ENCODE data around the gene DDX11. TPM values are rescaled to one million over a fixed set of nuclear protein-coding genes. Genes with fewer than 3 reads are reported as not detected.
"Not testable (repeated sequence)": the region's sequence is repeated elsewhere in the genome, so short reads cannot be mapped to it uniquely, and the experiment has no call there.

Gene DDX11
- 48.6 and 70.8 TPM in 2 replicates for total RNA-seq (2014; rRNA removed; shearing (Covaris generic); ENCODE audit: low replicate concordance)

- not testable (repeated sequence) for H3K36me3 ChIP-seq, H3K27me3 ChIP-seq, H3K9me3 ChIP-seq
- peak within 1 kb of the TSS; percentile 74 for H3K4me3 ChIP-seq
- peak; percentile 99 for DNase-seq
These were observed at the start of gene DDX11 for GRCh38 chr12:31073527-31074332. DDX11 (plus strand) TSS chr12:31073860; CDS start chr12:31078394, 4,534 bp downstream.

- H3K9me3 ChIP-seq: no peaks in the 10 kb centered on the region
- no peaks in the 10 kb centered on the region for H3K36me3 ChIP-seq
- no peak for DNase-seq
These were observed 47.5 kb upstream of the DDX11 start for GRCh38 chr12:31026202-31026601.

GRCh38 chr12:31027006-31027405, 46.7 kb upstream of the DDX11 start:
- H3K4me3 ChIP-seq, DNase-seq, H3K27me3 ChIP-seq, H3K9me3 ChIP-seq, H3K36me3 ChIP-seq: not testable (repeated sequence)

More at GRCh38 chr12:31026202-31026601, 47.5 kb upstream of the DDX11 start:
- Histone ChIP-seq H3K4me3 (no peak overlapping the region), H3K27me3 (no peaks in the 10 kb centered on the region)

GRCh38 chr12:31029468-31029867, 44.2 kb upstream of the DDX11 start:
- no peaks in the 10 kb centered on the region for H3K27me3 ChIP-seq
- no peak for DNase-seq

GRCh38 chr12:31029916-31030562, 43.6 kb upstream of the DDX11 start:
- Histone ChIP-seq H3K4me3 (no peak overlapping the region), H3K9me3 (no peaks in the 10 kb centered on the region), H3K27me3 (no peaks in the 10 kb centered on the region), H3K36me3 (no peaks in the 10 kb centered on the region)
- no peak for DNase-seq

More at GRCh38 chr12:31029468-31029867, 44.2 kb upstream of the DDX11 start:
- Histone ChIP-seq H3K36me3 (no peaks in the 10 kb centered on the region), H3K9me3 (no peaks in the 10 kb centered on the region), H3K4me3 (no peak overlapping the region)

GRCh38 chr12:31031951-31032335, 41.7 kb upstream of the DDX11 start:
- no peaks in the 10 kb centered on the region for H3K27me3 ChIP-seq
- no peaks in the 10 kb centered on the region for H3K9me3 ChIP-seq
- H3K4me3 ChIP-seq: no peak overlapping the region
- no peaks in the 10 kb centered on the region for H3K36me3 ChIP-seq
- DNase-seq: no peak

- Histone ChIP-seq H3K36me3 (no peaks in the 10 kb centered on the region), H3K4me3 (no peak overlapping the region), H3K27me3 (no peaks in the 10 kb centered on the region), H3K9me3 (no peaks in the 10 kb centered on the region)
- DNase-seq: no peak
These were observed 40.5 kb upstream of the DDX11 start for GRCh38 chr12:31033146-31033545.

GRCh38 chr12:31033681-31034080, 40.0 kb upstream of the DDX11 start:
- no peak for DNase-seq
- no peaks in the 10 kb centered on the region for H3K36me3 ChIP-seq
- H3K27me3 ChIP-seq: no peaks in the 10 kb centered on the region
- no peak overlapping the region for H3K4me3 ChIP-seq
- H3K9me3 ChIP-seq: no peaks in the 10 kb centered on the region

- H3K4me3 ChIP-seq: no peak overlapping the region
- DNase-seq: no peak
- H3K36me3 ChIP-seq: no peaks in the 10 kb centered on the region
- H3K9me3 ChIP-seq: no peaks in the 10 kb centered on the region
- no peaks in the 10 kb centered on the region for H3K27me3 ChIP-seq
These were observed 39.3 kb upstream of the DDX11 start for GRCh38 chr12:31034372-31034771.

- peak; percentile 62 for DNase-seq
- H3K9me3 ChIP-seq: no peaks in the 10 kb centered on the region
- no peaks in the 10 kb centered on the region for H3K27me3 ChIP-seq
- H3K4me3 ChIP-seq: no peak overlapping the region
- H3K36me3 ChIP-seq: no peaks in the 10 kb centered on the region
These were observed 38.4 kb upstream of the DDX11 start for GRCh38 chr12:31035226-31035625.

GRCh38 chr12:31035967-31036665, 37.5 kb upstream of the DDX11 start:
- no peaks in the 10 kb centered on the region for H3K9me3 ChIP-seq
- H3K36me3 ChIP-seq: no peaks in the 10 kb centered on the region
- DNase-seq: peak; percentile 81
- no peak overlapping the region for H3K4me3 ChIP-seq
- H3K27me3 ChIP-seq: no peaks in the 10 kb centered on the region

- Histone ChIP-seq H3K36me3 (no peaks in the 10 kb centered on the region), H3K4me3 (no peak overlapping the region), H3K27me3 (no peaks in the 10 kb centered on the region), H3K9me3 (no peaks in the 10 kb centered on the region)
- no peak for DNase-seq
These were observed 36.6 kb upstream of the DDX11 start for GRCh38 chr12:31037028-31037427.

GRCh38 chr12:31037931-31038330, 35.7 kb upstream of the DDX11 start:
- Histone ChIP-seq H3K4me3 (no peak overlapping the region), H3K9me3 (no peaks in the 10 kb centered on the region), H3K36me3 (no peaks in the 10 kb centered on the region), H3K27me3 (no peaks in the 10 kb centered on the region)
- no peak for DNase-seq

- no peaks in the 10 kb centered on the region for H3K27me3 ChIP-seq
- no peak overlapping the region for H3K4me3 ChIP-seq
- H3K36me3 ChIP-seq: no peaks in the 10 kb centered on the region
- DNase-seq: no peak
- H3K9me3 ChIP-seq: no peaks in the 10 kb centered on the region
These were observed 32.6 kb upstream of the DDX11 start for GRCh38 chr12:31041033-31041564.

- H3K36me3 ChIP-seq, H3K4me3 ChIP-seq, H3K27me3 ChIP-seq, H3K9me3 ChIP-seq: not testable (repeated sequence)
- DNase-seq: peak; percentile 12
These were observed 23.5 kb upstream of the DDX11 start for GRCh38 chr12:31050143-31050542.

GRCh38 chr12:31050548-31050947, 23.1 kb upstream of the DDX11 start:
- not testable (repeated sequence) for H3K27me3 ChIP-seq, DNase-seq, H3K4me3 ChIP-seq

GRCh38 chr12:31051692-31052091, 22.0 kb upstream of the DDX11 start:
- H3K4me3 ChIP-seq, H3K9me3 ChIP-seq, H3K36me3 ChIP-seq, DNase-seq, H3K27me3 ChIP-seq: not testable (repeated sequence)

More at GRCh38 chr12:31050548-31050947, 23.1 kb upstream of the DDX11 start:
- H3K36me3 ChIP-seq, H3K9me3 ChIP-seq: not testable (repeated sequence)
